NCI-H1048 (cell line): ENCODE measurements around the gene CORO2A.
"Not testable (repeated sequence)": the region's sequence is repeated elsewhere in the genome, so short reads cannot be mapped to it uniquely, and the experiment has no call there.

Experiments
- DNase-seq: peaks from one replicate; lab custom pipeline; 2025; lab: John Stamatoyannopoulos, UW

Gene CORO2A

GRCh38 chr9:98084396-98084795, 108.0 kb downstream of the CORO2A start:
- no peak for DNase-seq

GRCh38 chr9:98083566-98084183, 108.8 kb downstream of the CORO2A start:
- DNase-seq = no peak

GRCh38 chr9:98083061-98083501, 109.4 kb downstream of the CORO2A start:
- no peak for DNase-seq

GRCh38 chr9:98081477-98082219, 110.8 kb downstream of the CORO2A start:
- DNase-seq = no peak

GRCh38 chr9:98080780-98081179, 111.7 kb downstream of the CORO2A start:
- no peak for DNase-seq

GRCh38 chr9:98080326-98080725, 112.1 kb downstream of the CORO2A start:
- no peak for DNase-seq

- no peak for DNase-seq
These were observed 113.5 kb downstream of the CORO2A start for GRCh38 chr9:98078895-98079294.

- DNase-seq = not testable (repeated sequence)
These were observed 115.9 kb downstream of the CORO2A start for GRCh38 chr9:98076514-98076890.

GRCh38 chr9:98075332-98075805, 117.1 kb downstream of the CORO2A start:
- DNase-seq = no peak

GRCh38 chr9:98074115-98074990, 118.1 kb downstream of the CORO2A start:
- no peak for DNase-seq

- no peak for DNase-seq
These were observed 120.7 kb downstream of the CORO2A start for GRCh38 chr9:98071737-98072136.
